ENCODE data around the gene DNAJA3. TPM values are rescaled to one million over a fixed set of nuclear protein-coding genes. Genes with fewer than 3 reads are reported as not detected.
A peak's percentile ranks its signal among the peaks of the same experiment; 100 is the strongest.

The DNAJA3 gene
- total RNA-seq, 2 donors from 2014 or later, result 26.4 to 29.1 TPM

DNA sequence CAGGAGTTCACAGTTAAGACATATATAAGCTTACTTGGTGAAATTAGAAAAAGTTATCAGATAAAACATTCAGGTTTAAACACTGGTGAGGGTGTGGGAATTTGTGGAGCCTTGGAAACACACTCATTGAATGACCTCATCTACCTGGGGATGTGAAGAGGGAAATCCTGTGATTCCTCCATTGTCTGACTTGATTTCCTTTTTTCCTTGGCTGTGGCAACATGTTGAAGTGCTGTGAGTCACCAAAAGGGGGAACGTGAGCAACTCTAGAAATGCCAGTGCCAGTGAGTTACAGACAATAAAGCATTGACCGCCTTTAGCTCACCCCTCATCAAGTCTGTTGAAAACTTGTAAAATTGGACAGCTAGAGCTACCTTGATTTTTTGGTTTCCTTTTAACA lies 52.3 kb downstream of the DNAJA3 start:
- ATAC-seq (no peak), DNase-seq (no peak)
- TF ChIP-seq, protein P1, sequence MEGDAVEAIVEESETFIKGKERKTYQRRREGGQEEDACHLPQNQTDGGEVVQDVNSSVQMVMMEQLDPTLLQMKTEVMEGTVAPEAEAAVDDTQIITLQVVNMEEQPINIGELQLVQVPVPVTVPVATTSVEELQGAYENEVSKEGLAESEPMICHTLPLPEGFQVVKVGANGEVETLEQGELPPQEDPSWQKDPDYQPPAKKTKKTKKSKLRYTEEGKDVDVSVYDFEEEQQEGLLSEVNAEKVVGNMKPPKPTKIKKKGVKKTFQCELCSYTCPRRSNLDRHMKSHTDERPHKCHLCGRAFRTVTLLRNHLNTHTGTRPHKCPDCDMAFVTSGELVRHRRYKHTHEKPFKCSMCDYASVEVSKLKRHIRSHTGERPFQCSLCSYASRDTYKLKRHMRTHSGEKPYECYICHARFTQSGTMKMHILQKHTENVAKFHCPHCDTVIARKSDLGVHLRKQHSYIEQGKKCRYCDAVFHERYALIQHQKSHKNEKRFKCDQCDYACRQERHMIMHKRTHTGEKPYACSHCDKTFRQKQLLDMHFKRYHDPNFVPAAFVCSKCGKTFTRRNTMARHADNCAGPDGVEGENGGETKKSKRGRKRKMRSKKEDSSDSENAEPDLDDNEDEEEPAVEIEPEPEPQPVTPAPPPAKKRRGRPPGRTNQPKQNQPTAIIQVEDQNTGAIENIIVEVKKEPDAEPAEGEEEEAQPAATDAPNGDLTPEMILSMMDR (IDR thresholded peaks at IDR 0.05), result no peak
- no peak for TF ChIP-seq POLR2A (IDR thresholded peaks at IDR 0.05)
- H3K4me1 ChIP-seq, result peaks cover 38% of the 10 kb centered on the region
- H3K4me3 ChIP-seq, result no peak overlapping the region
- WGBS, 2 donors, result 61 to 65% methylated on average over 2 of the region's 2 CpGs
- no peaks in the 10 kb centered on the region for H3K36me3 ChIP-seq (replicated peaks in 1 of 2; ENCODE audit: insufficient read depth in 1 of 2, low read depth in 2 of 2)
- no peaks in the 10 kb centered on the region for H3K27me3 ChIP-seq
- no peaks in the 10 kb centered on the region for H3K9me3 ChIP-seq
- H3K27ac ChIP-seq, result peak overlapping the region in 1 of 4 donors; percentile 15
- intact Hi-C loops (cut with DNase I), result no loop called here

DNA sequence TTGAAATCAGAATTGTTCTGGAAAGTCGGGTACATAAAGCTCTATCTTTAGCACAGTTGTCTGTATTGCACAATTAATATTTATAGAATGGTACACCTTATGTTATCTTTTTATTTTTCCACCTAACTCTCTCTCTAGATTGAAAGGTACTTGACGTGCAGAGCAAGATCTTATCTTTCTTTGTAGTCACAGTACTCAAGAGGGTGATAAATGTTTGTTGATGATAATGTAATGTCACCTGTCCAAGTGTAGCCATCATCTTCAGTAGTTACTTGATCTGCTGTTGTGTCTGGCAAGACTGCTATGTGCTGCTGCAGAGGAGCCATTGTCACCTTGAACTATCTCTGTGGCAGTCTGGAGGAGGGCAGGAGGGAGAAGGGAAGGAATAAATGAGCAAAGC lies 55.9 kb downstream of the DNAJA3 start:
- Histone ChIP-seq H3K9me3 (no peaks in the 10 kb centered on the region), H3K36me3 (replicated peaks in 1 of 2; ENCODE audit: insufficient read depth in 1 of 2, low read depth in 2 of 2) (no peaks in the 10 kb centered on the region), H3K27me3 (no peaks in the 10 kb centered on the region), H3K27ac (no peak overlapping the region), H3K4me1 (peaks cover 37% of the 10 kb centered on the region), H3K4me3 (no peak overlapping the region)
- 31 to 33% methylated on average over 2 of the region's 2 CpGs for WGBS, 2 donors
- TF ChIP-seq, protein P1 (IDR thresholded peaks at IDR 0.05), result no peak
- TF ChIP-seq POLR2A (IDR thresholded peaks at IDR 0.05), result no peak
- DNase-seq, result no peak
- intact Hi-C loops (cut with DNase I), result no loop called here
- no peak for ATAC-seq

DNA sequence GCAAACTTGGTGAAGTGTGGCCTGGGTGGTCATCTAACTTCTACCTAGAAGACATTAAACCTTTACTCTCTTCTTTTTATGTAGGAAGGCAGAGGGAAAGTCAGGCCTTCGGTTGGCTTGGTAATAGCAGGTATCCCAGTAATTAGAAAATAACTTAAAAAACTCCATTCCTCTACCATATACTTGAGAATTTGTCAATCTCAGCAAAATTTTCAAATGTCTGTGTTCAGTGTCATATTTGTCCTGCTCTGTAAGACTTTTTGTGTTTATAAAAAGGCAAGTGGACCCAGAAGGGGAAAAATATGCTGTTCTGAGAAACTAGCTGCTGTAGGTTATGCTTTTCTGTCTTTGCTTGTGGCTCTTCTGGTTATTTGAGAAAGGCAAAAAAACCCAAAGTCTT lies 56.3 kb downstream of the DNAJA3 start:
- intact Hi-C loops (cut with DNase I), result no loop called here
- no peaks in the 10 kb centered on the region for H3K36me3 ChIP-seq (replicated peaks in 1 of 2; ENCODE audit: insufficient read depth in 1 of 2, low read depth in 2 of 2)
- no peak for ATAC-seq
- H3K27me3 ChIP-seq, result no peaks in the 10 kb centered on the region
- no peak overlapping the region for H3K27ac ChIP-seq
- H3K4me1 ChIP-seq, result peaks cover 41% of the 10 kb centered on the region
- DNase-seq, result no peak
- H3K9me3 ChIP-seq, result no peaks in the 10 kb centered on the region
- TF ChIP-seq, protein P1 (IDR thresholded peaks at IDR 0.05), result no peak
- TF ChIP-seq POLR2A (IDR thresholded peaks at IDR 0.05), result no peak
- no peak overlapping the region for H3K4me3 ChIP-seq
- 82 to 92% methylated on average over 1 of the region's 1 CpG for WGBS, 2 donors

DNA sequence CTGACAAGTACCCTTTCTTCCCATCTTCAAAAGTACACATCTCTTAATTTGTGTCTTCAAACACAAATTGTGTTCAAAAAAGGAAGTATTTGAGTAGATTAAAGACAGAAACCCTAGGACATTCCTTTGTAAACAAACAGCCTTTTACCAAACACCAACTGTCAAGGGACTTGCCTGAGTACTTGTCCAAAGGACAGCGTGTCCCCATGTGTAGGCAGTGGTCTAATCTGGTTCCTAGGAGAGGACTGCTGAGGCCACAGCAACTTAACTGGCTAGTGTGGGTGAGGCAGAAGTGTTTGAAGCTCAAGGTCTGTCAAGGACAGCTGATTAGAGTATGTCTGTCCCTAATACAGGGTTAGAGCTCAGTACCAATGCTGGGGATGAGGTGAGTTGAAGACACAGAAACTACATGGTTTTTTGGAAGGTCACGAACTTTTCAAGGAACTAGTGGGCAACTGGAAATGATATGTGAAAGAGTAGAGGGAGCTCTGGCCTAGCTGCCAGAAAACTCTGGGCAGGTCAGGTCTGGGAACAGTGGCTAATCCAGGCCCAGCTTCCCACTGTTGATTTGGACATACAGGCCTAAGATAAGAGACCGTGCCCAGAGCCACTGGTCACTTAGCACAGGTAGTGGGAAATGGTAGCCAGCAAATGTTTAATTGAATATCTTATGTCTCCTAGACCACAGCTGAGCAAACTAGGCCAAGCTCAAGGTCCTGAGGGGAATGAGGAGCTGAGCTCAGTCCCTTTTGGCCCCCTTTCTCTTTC lies 60.6 kb downstream of the DNAJA3 start:
- Histone ChIP-seq H3K36me3 (replicated peaks in 1 of 2; ENCODE audit: insufficient read depth in 1 of 2, low read depth in 2 of 2) (no peaks in the 10 kb centered on the region), H3K4me1 (peaks cover 57% of the 10 kb centered on the region), H3K4me3 (no peak overlapping the region), H3K27me3 (no peaks in the 10 kb centered on the region), H3K27ac (peak overlapping the region; percentile 35 to 88 (median 75)), H3K9me3 (no peaks in the 10 kb centered on the region)
- ATAC-seq (peak; percentile 85), DNase-seq (peak; percentile 57 to 73 (median 70))
- intact Hi-C loops (cut with DNase I), result no loop called here
- TF ChIP-seq, protein P1 (IDR thresholded peaks at IDR 0.05), result no peak
- TF ChIP-seq POLR2A (IDR thresholded peaks at IDR 0.05), result no peak
- WGBS, 2 donors, result 41 to 45% methylated on average over 3 of the region's 3 CpGs

Data from body of pancreas (tissue), 4 donors.